SJSA1 (cell line): ENCODE data around the gene CTCFL. TPM values are rescaled to one million over a fixed set of nuclear protein-coding genes. Genes with fewer than 3 reads are reported as not detected.

ENCODE experiments used
- DNase-seq, 2 experiments: peaks; one replicate each; pipeline ENCODE4 v3.0.0-alpha.2; 2015 to 2020; ENCODE audit warnings: low spot score in 2 of 2, low read depth in 1 of 2
- H3K27ac ChIP-seq: fragments of 250-450 bp; sonication (Bioruptor Pico); 2 replicates; pipeline ENCODE4 v1.5.1; 2020; ENCODE audit warnings: mild to moderate bottlenecking, moderate library complexity
- H3K27me3 ChIP-seq: fragments of 250-450 bp; sonication (Bioruptor Pico); replicated peaks from 2 replicates; pipeline ENCODE4 v1.5.1; 2020; ENCODE audit warnings: mild to moderate bottlenecking, moderate library complexity
- H3K36me3 ChIP-seq: fragments of 250-450 bp; sonication (Bioruptor Pico); 2 replicates; pipeline ENCODE4 v1.5.1; 2020; ENCODE audit warnings: mild to moderate bottlenecking
- H3K4me1 ChIP-seq: fragments of 250-450 bp; sonication (Bioruptor Pico); replicated peaks from 2 replicates; pipeline ENCODE4 v1.6.1; 2021; ENCODE audit warnings: mild to moderate bottlenecking
- H3K4me3 ChIP-seq: fragments of 250-450 bp; sonication (Bioruptor Pico); 2 replicates; pipeline ENCODE4 v1.5.1; 2020; ENCODE audit warnings: mild to moderate bottlenecking
- H3K9me3 ChIP-seq: fragments of 250-450 bp; sonication (Bioruptor Pico); replicated peaks from 2 replicates; pipeline ENCODE4 v1.5.1; 2020; ENCODE audit warnings: mild to moderate bottlenecking
- total RNA-seq: library from RNA; depleted of rRNA; stranded (reverse); fragments of >200 nt; shearing (Covaris generic); gene quantifications from 2 replicates; pipeline ENCODE4 v1.2.3, GENCODE V29; 2014; rRNA removed

CTCFL gene, protein sequence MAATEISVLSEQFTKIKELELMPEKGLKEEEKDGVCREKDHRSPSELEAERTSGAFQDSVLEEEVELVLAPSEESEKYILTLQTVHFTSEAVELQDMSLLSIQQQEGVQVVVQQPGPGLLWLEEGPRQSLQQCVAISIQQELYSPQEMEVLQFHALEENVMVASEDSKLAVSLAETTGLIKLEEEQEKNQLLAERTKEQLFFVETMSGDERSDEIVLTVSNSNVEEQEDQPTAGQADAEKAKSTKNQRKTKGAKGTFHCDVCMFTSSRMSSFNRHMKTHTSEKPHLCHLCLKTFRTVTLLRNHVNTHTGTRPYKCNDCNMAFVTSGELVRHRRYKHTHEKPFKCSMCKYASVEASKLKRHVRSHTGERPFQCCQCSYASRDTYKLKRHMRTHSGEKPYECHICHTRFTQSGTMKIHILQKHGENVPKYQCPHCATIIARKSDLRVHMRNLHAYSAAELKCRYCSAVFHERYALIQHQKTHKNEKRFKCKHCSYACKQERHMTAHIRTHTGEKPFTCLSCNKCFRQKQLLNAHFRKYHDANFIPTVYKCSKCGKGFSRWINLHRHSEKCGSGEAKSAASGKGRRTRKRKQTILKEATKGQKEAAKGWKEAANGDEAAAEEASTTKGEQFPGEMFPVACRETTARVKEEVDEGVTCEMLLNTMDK
- total RNA-seq, result not detected in 2 replicates

GRCh38 chr20:57524511-57525176 is at the start of gene CTCFL:
Gene CTCFL (minus strand): TSS chr20:57525140. CDS start chr20:57524205, 935 bp downstream.
- Histone ChIP-seq H3K27me3 (peaks cover 7% of the 10 kb centered on the region; the same call in 1 of the 2 replicates), H3K36me3 (no peaks in the 10 kb centered on the region), H3K4me1 (no peaks in the 10 kb centered on the region), H3K4me3 (no peak within 1 kb of the TSS), H3K27ac (no peak within 1 kb of the TSS), H3K9me3 (no peaks in the 10 kb centered on the region)
- DNase-seq, result no peak

GRCh38 chr20:57573894-57574293 is 49.0 kb upstream of the CTCFL start:
- Histone ChIP-seq H3K36me3 (no peaks in the 10 kb centered on the region), H3K27ac (no peak overlapping the region), H3K4me1 (no peaks in the 10 kb centered on the region), H3K9me3 (no peaks in the 10 kb centered on the region), H3K4me3 (no peak overlapping the region), H3K27me3 (peaks cover 17% of the 10 kb centered on the region; the same call in 1 of the 2 replicates)
- no peak for DNase-seq

- Histone ChIP-seq H3K27me3 (0 out of 2 replicates have a peak, but pooled peaks cover 13% of the 10 kb centered on the region), H3K9me3 (no peaks in the 10 kb centered on the region)
These were observed 48.3 kb upstream of the CTCFL start for GRCh38 chr20:57573242-57573641.

DNA sequence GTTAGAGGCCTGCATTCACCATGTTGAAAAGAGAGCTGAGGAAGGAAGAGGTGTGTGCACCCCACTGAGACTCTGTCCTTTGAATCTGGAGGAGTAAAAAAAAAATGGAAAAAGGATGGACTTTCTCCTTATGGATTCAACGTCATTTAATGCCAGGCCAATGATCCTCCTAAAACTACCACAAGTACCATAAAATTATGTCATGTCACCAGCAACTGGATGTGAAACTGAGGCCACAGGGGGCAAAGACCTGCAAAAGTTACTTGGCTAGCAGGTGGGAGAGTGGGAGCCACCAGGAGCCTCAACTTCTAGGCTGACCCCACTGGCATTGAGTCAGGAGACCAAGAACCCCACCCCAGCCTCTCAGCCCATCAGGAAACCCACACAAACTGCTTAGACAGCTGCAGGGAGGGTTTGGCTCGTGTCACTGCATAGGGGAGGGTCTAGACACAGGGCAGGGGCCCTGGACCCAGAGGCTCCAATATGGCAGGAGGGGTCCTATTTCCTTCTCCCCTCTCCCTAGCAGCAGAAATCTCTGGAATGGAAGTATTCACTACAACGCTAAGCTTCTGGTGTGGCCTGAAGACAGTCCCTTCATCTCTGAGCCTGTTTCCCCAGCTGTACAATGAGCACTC is 47.0 kb upstream of the CTCFL start:
- Histone ChIP-seq H3K27me3 (peaks cover 13% of the 10 kb centered on the region; the same call in 1 of the 2 replicates), H3K4me1 (no peaks in the 10 kb centered on the region), H3K27ac (no peak overlapping the region), H3K36me3 (no peaks in the 10 kb centered on the region), H3K4me3 (no peak overlapping the region), H3K9me3 (no peaks in the 10 kb centered on the region)
- DNase-seq, result no peak

More at GRCh38 chr20:57573242-57573641, 48.3 kb upstream of the CTCFL start:
- Histone ChIP-seq H3K27ac (no peak overlapping the region), H3K4me3 (no peak overlapping the region), H3K36me3 (no peaks in the 10 kb centered on the region), H3K4me1 (no peaks in the 10 kb centered on the region)
- no peak for DNase-seq

DNA sequence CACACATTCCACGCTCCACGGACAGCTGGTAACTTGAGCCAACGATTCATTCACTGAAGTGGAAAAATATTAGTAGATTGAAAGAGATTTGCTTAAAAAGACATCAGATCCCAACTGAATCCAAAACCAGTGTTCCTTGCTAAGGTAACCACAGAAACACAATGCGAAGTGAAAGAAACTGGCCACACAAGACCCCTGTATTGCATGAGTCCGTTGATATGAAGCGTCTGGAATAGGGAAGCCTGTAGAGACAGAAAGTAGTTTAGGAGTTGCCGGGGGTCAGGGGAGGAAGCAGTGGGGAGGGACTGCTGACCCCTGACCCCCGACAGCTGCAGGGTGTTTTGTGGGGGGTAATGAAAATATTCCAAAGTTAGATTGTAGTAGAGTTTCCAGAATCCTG is 46.0 kb upstream of the CTCFL start:
- no peak for DNase-seq
- no peaks in the 10 kb centered on the region for H3K4me1 ChIP-seq
- peaks cover 13% of the 10 kb centered on the region; the same call in 1 of the 2 replicates for H3K27me3 ChIP-seq
- H3K9me3 ChIP-seq, result no peaks in the 10 kb centered on the region
- H3K27ac ChIP-seq, result no peak overlapping the region
- no peak overlapping the region for H3K4me3 ChIP-seq
- no peaks in the 10 kb centered on the region for H3K36me3 ChIP-seq

GRCh38 chr20:57570145-57570850 is 45.4 kb upstream of the CTCFL start:
- H3K4me3 ChIP-seq, result no peak overlapping the region
- no peak overlapping the region for H3K27ac ChIP-seq
- H3K36me3 ChIP-seq, result no peaks in the 10 kb centered on the region
- peaks cover 14% of the 10 kb centered on the region; the same call in 1 of the 2 replicates for H3K27me3 ChIP-seq
- H3K9me3 ChIP-seq, result no peaks in the 10 kb centered on the region
- no peak for DNase-seq
- no peaks in the 10 kb centered on the region for H3K4me1 ChIP-seq

GRCh38 chr20:57568960-57569359 is 44.0 kb upstream of the CTCFL start:
- no peak for DNase-seq
- H3K27ac ChIP-seq, result no peak overlapping the region
- H3K36me3 ChIP-seq, result no peaks in the 10 kb centered on the region
- H3K27me3 ChIP-seq, result peaks cover 17% of the 10 kb centered on the region; the same call in 1 of the 2 replicates
- H3K9me3 ChIP-seq, result no peaks in the 10 kb centered on the region
- no peak overlapping the region for H3K4me3 ChIP-seq
- no peaks in the 10 kb centered on the region for H3K4me1 ChIP-seq

GRCh38 chr20:57568088-57568896 is 43.4 kb upstream of the CTCFL start:
- Histone ChIP-seq H3K4me1 (no peaks in the 10 kb centered on the region), H3K4me3 (no peak overlapping the region)
- DNase-seq, result no peak

GRCh38 chr20:57567471-57568079 is 42.6 kb upstream of the CTCFL start:
- H3K4me1 ChIP-seq, result no peaks in the 10 kb centered on the region
- H3K36me3 ChIP-seq, result no peaks in the 10 kb centered on the region
- no peaks in the 10 kb centered on the region for H3K9me3 ChIP-seq
- no peak overlapping the region for H3K4me3 ChIP-seq
- peaks cover 20% of the 10 kb centered on the region for H3K27me3 ChIP-seq
- DNase-seq, result no peak
- H3K27ac ChIP-seq, result no peak overlapping the region

More at GRCh38 chr20:57568088-57568896, 43.4 kb upstream of the CTCFL start:
- H3K36me3 ChIP-seq, result no peaks in the 10 kb centered on the region
- no peak overlapping the region for H3K27ac ChIP-seq
- H3K9me3 ChIP-seq, result no peaks in the 10 kb centered on the region
- peaks cover 20% of the 10 kb centered on the region for H3K27me3 ChIP-seq

DNA sequence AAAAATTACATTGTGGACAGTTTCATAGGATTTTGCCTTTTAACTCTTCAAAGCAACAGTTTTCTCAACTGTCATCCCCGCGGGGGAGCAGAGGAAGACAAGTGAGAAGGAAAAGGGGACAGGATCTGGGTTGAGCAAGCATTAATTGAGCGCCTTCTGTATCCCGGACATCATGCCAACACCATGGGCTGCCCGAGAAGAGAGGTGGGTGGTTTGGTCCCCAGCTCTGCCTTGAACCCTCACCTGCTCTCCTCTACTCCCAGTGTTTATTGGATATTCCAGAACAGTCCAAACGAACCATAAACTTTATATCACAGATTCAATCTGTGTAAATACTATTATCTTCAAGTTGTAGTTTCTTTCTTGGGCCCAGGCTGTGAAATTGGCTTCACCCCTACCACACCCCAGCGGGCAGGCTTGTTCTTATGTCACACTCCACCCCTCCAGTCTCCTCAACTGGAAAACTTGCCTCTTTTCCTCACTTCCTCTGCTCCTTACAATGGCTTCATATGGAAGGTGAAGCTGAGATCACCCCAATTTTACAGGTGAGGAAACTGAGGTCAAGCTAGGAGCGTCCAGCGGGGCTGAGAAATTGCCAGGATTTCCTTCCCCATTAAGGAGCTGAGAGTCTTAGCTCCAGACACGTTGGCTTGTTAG is 42.0 kb upstream of the CTCFL start:
- Histone ChIP-seq H3K27me3 (peaks cover 20% of the 10 kb centered on the region), H3K36me3 (no peaks in the 10 kb centered on the region), H3K4me3 (no peak overlapping the region), H3K27ac (no peak overlapping the region), H3K9me3 (no peaks in the 10 kb centered on the region), H3K4me1 (no peaks in the 10 kb centered on the region)
- DNase-seq, result no peak

DNA sequence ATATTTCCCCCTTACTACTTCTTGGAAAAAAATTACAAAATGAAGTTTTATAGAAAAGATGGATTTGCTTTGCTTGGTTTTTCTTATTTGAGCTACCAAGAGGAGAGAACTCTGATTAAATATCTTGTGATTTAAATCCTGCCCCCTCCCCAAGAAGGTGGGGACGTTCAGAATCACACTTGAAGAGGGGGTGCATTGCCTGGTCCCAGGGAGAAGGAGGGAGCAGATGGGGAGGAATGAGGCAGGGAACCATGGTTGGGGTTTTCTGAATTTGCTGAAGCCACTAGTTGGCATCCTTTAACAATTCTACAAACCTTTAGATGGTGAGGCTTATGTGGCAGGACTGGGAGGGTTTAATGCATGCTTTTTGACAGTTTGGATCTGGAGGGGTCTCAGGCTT is 41.5 kb upstream of the CTCFL start:
- no peaks in the 10 kb centered on the region for H3K36me3 ChIP-seq
- DNase-seq, result no peak
- no peak overlapping the region for H3K27ac ChIP-seq
- no peaks in the 10 kb centered on the region for H3K9me3 ChIP-seq
- peaks cover 20% of the 10 kb centered on the region for H3K27me3 ChIP-seq
- H3K4me1 ChIP-seq, result no peaks in the 10 kb centered on the region
- H3K4me3 ChIP-seq, result no peak overlapping the region
